Measurements from ENCODE around the gene TRAPPC2.
A peak's percentile ranks its signal among the peaks of the same experiment; 100 is the strongest.

The TRAPPC2 gene
- 29.9 to 40.8 (median 35.4) reads per million in 3 donors for total RNA-seq

GRCh38 chrX:13734278-13735172, at the start of gene TRAPPC2, which contains the start of gene OFD1:
TRAPPC2 (minus strand) TSS chrX:13734620; CDS start chrX:13719963, 14,657 bp downstream.
OFD1 (plus strand) TSS chrX:13734748; CDS start chrX:13735072, 324 bp downstream.
- H3K9me3 ChIP-seq (ENCODE audit: control insufficient read depth, low read length) = no peaks in the 10 kb centered on the region
- peak within 1 kb of the TSS; percentile 73 for H3K4me3 ChIP-seq (ENCODE audit: insufficient read depth, low read depth, low read length, poor library complexity, severe bottlenecking)
- peak within 1 kb of the TSS; percentile 98 for H3K27ac ChIP-seq (ENCODE audit: insufficient read depth, low read length, poor library complexity, severe bottlenecking)
- peaks cover 6% of the 10 kb centered on the region for H3K36me3 ChIP-seq (ENCODE audit: control insufficient read depth, insufficient read depth, low read length)
- DNase-seq = peak; percentile 82 to 87 (median 86)
- peaks cover 5% of the 10 kb centered on the region for H3K4me1 ChIP-seq (ENCODE audit: control insufficient read depth, insufficient read depth, low read length, poor library complexity, severe bottlenecking)
- no peaks in the 10 kb centered on the region for H3K27me3 ChIP-seq (replicated peaks; ENCODE audit: control insufficient read depth, insufficient read depth, low read length, poor library complexity, severe bottlenecking)

- Histone ChIP-seq H3K4me3 (ENCODE audit: insufficient read depth, low read depth, low read length, poor library complexity, severe bottlenecking) (no peak overlapping the region), H3K4me1 (ENCODE audit: control insufficient read depth, insufficient read depth, low read length, poor library complexity, severe bottlenecking) (no peaks in the 10 kb centered on the region), H3K27ac (ENCODE audit: insufficient read depth, low read length, poor library complexity, severe bottlenecking) (no peak overlapping the region), H3K9me3 (ENCODE audit: control insufficient read depth, low read length) (no peaks in the 10 kb centered on the region), H3K36me3 (ENCODE audit: control insufficient read depth, insufficient read depth, low read length) (peaks cover 5% of the 10 kb centered on the region), H3K27me3 (replicated peaks; ENCODE audit: control insufficient read depth, insufficient read depth, low read length, poor library complexity, severe bottlenecking) (no peaks in the 10 kb centered on the region)
- no peak for DNase-seq
Measured at GRCh38 chrX:13780868-13781427, 46.5 kb upstream of the TRAPPC2 start.

- no peak for DNase-seq
- H3K36me3 ChIP-seq (ENCODE audit: control insufficient read depth, insufficient read depth, low read length) = peaks cover 5% of the 10 kb centered on the region
- H3K9me3 ChIP-seq (ENCODE audit: control insufficient read depth, low read length) = no peaks in the 10 kb centered on the region
- H3K4me3 ChIP-seq (ENCODE audit: insufficient read depth, low read depth, low read length, poor library complexity, severe bottlenecking) = no peak overlapping the region
- H3K4me1 ChIP-seq (ENCODE audit: control insufficient read depth, insufficient read depth, low read length, poor library complexity, severe bottlenecking) = no peaks in the 10 kb centered on the region
- H3K27ac ChIP-seq (ENCODE audit: insufficient read depth, low read length, poor library complexity, severe bottlenecking) = no peak overlapping the region
- H3K27me3 ChIP-seq (replicated peaks; ENCODE audit: control insufficient read depth, insufficient read depth, low read length, poor library complexity, severe bottlenecking) = no peaks in the 10 kb centered on the region
Measured at GRCh38 chrX:13778916-13779315, 44.5 kb upstream of the TRAPPC2 start.

- Histone ChIP-seq H3K9me3 (ENCODE audit: control insufficient read depth, low read length) (no peaks in the 10 kb centered on the region), H3K4me1 (ENCODE audit: control insufficient read depth, insufficient read depth, low read length, poor library complexity, severe bottlenecking) (no peaks in the 10 kb centered on the region), H3K27ac (ENCODE audit: insufficient read depth, low read length, poor library complexity, severe bottlenecking) (no peak overlapping the region), H3K4me3 (ENCODE audit: insufficient read depth, low read depth, low read length, poor library complexity, severe bottlenecking) (no peak overlapping the region), H3K27me3 (replicated peaks; ENCODE audit: control insufficient read depth, insufficient read depth, low read length, poor library complexity, severe bottlenecking) (no peaks in the 10 kb centered on the region), H3K36me3 (ENCODE audit: control insufficient read depth, insufficient read depth, low read length) (peaks cover 15% of the 10 kb centered on the region)
- no peak for DNase-seq
Measured at GRCh38 chrX:13776387-13776786, 42.0 kb upstream of the TRAPPC2 start.

- Histone ChIP-seq H3K36me3 (ENCODE audit: control insufficient read depth, insufficient read depth, low read length) (peaks cover 15% of the 10 kb centered on the region), H3K9me3 (ENCODE audit: control insufficient read depth, low read length) (no peaks in the 10 kb centered on the region), H3K27me3 (replicated peaks; ENCODE audit: control insufficient read depth, insufficient read depth, low read length, poor library complexity, severe bottlenecking) (no peaks in the 10 kb centered on the region), H3K4me3 (ENCODE audit: insufficient read depth, low read depth, low read length, poor library complexity, severe bottlenecking) (no peak overlapping the region), H3K4me1 (ENCODE audit: control insufficient read depth, insufficient read depth, low read length, poor library complexity, severe bottlenecking) (no peaks in the 10 kb centered on the region), H3K27ac (ENCODE audit: insufficient read depth, low read length, poor library complexity, severe bottlenecking) (no peak overlapping the region)
- no peak for DNase-seq
Measured at GRCh38 chrX:13775837-13776236, 41.4 kb upstream of the TRAPPC2 start.

- no peaks in the 10 kb centered on the region for H3K27me3 ChIP-seq (replicated peaks; ENCODE audit: control insufficient read depth, insufficient read depth, low read length, poor library complexity, severe bottlenecking)
- no peaks in the 10 kb centered on the region for H3K4me1 ChIP-seq (ENCODE audit: control insufficient read depth, insufficient read depth, low read length, poor library complexity, severe bottlenecking)
- peaks cover 16% of the 10 kb centered on the region for H3K36me3 ChIP-seq (ENCODE audit: control insufficient read depth, insufficient read depth, low read length)
- H3K9me3 ChIP-seq (ENCODE audit: control insufficient read depth, low read length) = no peaks in the 10 kb centered on the region
- no peak overlapping the region for H3K27ac ChIP-seq (ENCODE audit: insufficient read depth, low read length, poor library complexity, severe bottlenecking)
- H3K4me3 ChIP-seq (ENCODE audit: insufficient read depth, low read depth, low read length, poor library complexity, severe bottlenecking) = no peak overlapping the region
- no peak for DNase-seq
Measured at GRCh38 chrX:13774696-13775095, 40.3 kb upstream of the TRAPPC2 start.

GRCh38 chrX:13770013-13770535, 35.7 kb upstream of the TRAPPC2 start:
- H3K4me1 ChIP-seq (ENCODE audit: control insufficient read depth, insufficient read depth, low read length, poor library complexity, severe bottlenecking) = no peaks in the 10 kb centered on the region
- H3K36me3 ChIP-seq (ENCODE audit: control insufficient read depth, insufficient read depth, low read length) = peaks cover 38% of the 10 kb centered on the region
- no peak overlapping the region for H3K27ac ChIP-seq (ENCODE audit: insufficient read depth, low read length, poor library complexity, severe bottlenecking)
- no peaks in the 10 kb centered on the region for H3K27me3 ChIP-seq (replicated peaks; ENCODE audit: control insufficient read depth, insufficient read depth, low read length, poor library complexity, severe bottlenecking)
- no peaks in the 10 kb centered on the region for H3K9me3 ChIP-seq (ENCODE audit: control insufficient read depth, low read length)
- DNase-seq = no peak
- H3K4me3 ChIP-seq (ENCODE audit: insufficient read depth, low read depth, low read length, poor library complexity, severe bottlenecking) = no peak overlapping the region

- Histone ChIP-seq H3K4me3 (ENCODE audit: insufficient read depth, low read depth, low read length, poor library complexity, severe bottlenecking) (no peak overlapping the region), H3K4me1 (ENCODE audit: control insufficient read depth, insufficient read depth, low read length, poor library complexity, severe bottlenecking) (no peaks in the 10 kb centered on the region), H3K36me3 (ENCODE audit: control insufficient read depth, insufficient read depth, low read length) (peaks cover 39% of the 10 kb centered on the region), H3K27ac (ENCODE audit: insufficient read depth, low read length, poor library complexity, severe bottlenecking) (no peak overlapping the region), H3K27me3 (replicated peaks; ENCODE audit: control insufficient read depth, insufficient read depth, low read length, poor library complexity, severe bottlenecking) (no peaks in the 10 kb centered on the region), H3K9me3 (ENCODE audit: control insufficient read depth, low read length) (no peaks in the 10 kb centered on the region)
- no peak for DNase-seq
Measured at GRCh38 chrX:13768939-13769338, 34.5 kb upstream of the TRAPPC2 start.

GRCh38 chrX:13764765-13765164, 30.3 kb upstream of the TRAPPC2 start:
- peaks cover 45% of the 10 kb centered on the region for H3K36me3 ChIP-seq (ENCODE audit: control insufficient read depth, insufficient read depth, low read length)
- no peak overlapping the region for H3K27ac ChIP-seq (ENCODE audit: insufficient read depth, low read length, poor library complexity, severe bottlenecking)
- H3K9me3 ChIP-seq (ENCODE audit: control insufficient read depth, low read length) = no peaks in the 10 kb centered on the region
- no peak for DNase-seq
- no peak overlapping the region for H3K4me3 ChIP-seq (ENCODE audit: insufficient read depth, low read depth, low read length, poor library complexity, severe bottlenecking)
- H3K27me3 ChIP-seq (replicated peaks; ENCODE audit: control insufficient read depth, insufficient read depth, low read length, poor library complexity, severe bottlenecking) = no peaks in the 10 kb centered on the region
- H3K4me1 ChIP-seq (ENCODE audit: control insufficient read depth, insufficient read depth, low read length, poor library complexity, severe bottlenecking) = no peaks in the 10 kb centered on the region

- no peak for DNase-seq
Measured at GRCh38 chrX:13764281-13764680, 29.9 kb upstream of the TRAPPC2 start.

More at GRCh38 chrX:13764281-13764680, 29.9 kb upstream of the TRAPPC2 start:
- Histone ChIP-seq H3K27ac (ENCODE audit: insufficient read depth, low read length, poor library complexity, severe bottlenecking) (no peak overlapping the region), H3K9me3 (ENCODE audit: control insufficient read depth, low read length) (no peaks in the 10 kb centered on the region), H3K27me3 (replicated peaks; ENCODE audit: control insufficient read depth, insufficient read depth, low read length, poor library complexity, severe bottlenecking) (no peaks in the 10 kb centered on the region), H3K4me3 (ENCODE audit: insufficient read depth, low read depth, low read length, poor library complexity, severe bottlenecking) (no peak overlapping the region), H3K4me1 (ENCODE audit: control insufficient read depth, insufficient read depth, low read length, poor library complexity, severe bottlenecking) (no peaks in the 10 kb centered on the region), H3K36me3 (ENCODE audit: control insufficient read depth, insufficient read depth, low read length) (peaks cover 46% of the 10 kb centered on the region)

Measured in effector memory CD4-positive, alpha-beta T cell (primary cell).